Measurements from ENCODE around the gene PLB1.

Gene PLB1

DNA sequence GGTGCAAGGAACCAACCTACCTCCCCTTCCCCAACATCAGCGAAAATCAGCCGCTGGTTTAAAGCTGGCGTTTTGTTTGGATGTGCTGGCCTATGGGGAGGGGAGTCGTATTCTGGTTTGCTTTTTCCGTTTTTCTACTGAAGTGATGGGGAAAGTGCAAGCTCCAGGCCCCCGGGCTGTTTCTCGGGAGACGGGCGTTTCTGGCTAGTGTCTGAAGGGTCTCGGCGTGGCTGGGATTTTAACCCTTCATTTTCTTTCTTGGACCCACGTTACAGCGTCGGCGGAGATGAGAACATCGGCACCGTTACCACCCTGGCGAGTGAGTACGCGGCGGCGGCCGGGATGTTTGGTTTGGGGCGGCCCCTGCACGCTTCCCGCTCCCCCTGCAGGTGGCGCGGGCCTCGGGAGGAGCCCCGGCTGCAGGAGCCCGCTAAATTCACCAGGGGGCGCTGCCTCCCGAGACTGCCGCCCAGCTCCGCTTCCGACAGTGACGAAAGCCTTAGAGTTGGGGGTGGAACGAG, 70.7 kb downstream of the PLB1 start:
- Histone ChIP-seq H3K4me2 (ENCODE audit: low read length) (peak overlapping the region; percentile 80), H3K27me3 (ENCODE audit: control insufficient read depth, insufficient read depth, low read length) (no peaks in the 10 kb centered on the region), H3K4me3 (ENCODE audit: low read depth, low read length) (peak overlapping the region; percentile 65), H3K4me1 (peaks cover 4% of the 10 kb centered on the region), H3K9me3 (ENCODE audit: control insufficient read depth, low read length) (no peaks in the 10 kb centered on the region), H3K27ac (peak overlapping the region; percentile 3), H3K9ac (no peak overlapping the region), H3K79me2 (no peaks in the 10 kb centered on the region), H2AFZ (peak overlapping the region; percentile 96), H3K36me3 (ENCODE audit: control insufficient read depth, insufficient read depth, low read length) (no peaks in the 10 kb centered on the region)
- TF ChIP-seq, protein P1, sequence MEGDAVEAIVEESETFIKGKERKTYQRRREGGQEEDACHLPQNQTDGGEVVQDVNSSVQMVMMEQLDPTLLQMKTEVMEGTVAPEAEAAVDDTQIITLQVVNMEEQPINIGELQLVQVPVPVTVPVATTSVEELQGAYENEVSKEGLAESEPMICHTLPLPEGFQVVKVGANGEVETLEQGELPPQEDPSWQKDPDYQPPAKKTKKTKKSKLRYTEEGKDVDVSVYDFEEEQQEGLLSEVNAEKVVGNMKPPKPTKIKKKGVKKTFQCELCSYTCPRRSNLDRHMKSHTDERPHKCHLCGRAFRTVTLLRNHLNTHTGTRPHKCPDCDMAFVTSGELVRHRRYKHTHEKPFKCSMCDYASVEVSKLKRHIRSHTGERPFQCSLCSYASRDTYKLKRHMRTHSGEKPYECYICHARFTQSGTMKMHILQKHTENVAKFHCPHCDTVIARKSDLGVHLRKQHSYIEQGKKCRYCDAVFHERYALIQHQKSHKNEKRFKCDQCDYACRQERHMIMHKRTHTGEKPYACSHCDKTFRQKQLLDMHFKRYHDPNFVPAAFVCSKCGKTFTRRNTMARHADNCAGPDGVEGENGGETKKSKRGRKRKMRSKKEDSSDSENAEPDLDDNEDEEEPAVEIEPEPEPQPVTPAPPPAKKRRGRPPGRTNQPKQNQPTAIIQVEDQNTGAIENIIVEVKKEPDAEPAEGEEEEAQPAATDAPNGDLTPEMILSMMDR (IDR thresholded peaks at IDR 0.05): peak; percentile 100

DNA sequence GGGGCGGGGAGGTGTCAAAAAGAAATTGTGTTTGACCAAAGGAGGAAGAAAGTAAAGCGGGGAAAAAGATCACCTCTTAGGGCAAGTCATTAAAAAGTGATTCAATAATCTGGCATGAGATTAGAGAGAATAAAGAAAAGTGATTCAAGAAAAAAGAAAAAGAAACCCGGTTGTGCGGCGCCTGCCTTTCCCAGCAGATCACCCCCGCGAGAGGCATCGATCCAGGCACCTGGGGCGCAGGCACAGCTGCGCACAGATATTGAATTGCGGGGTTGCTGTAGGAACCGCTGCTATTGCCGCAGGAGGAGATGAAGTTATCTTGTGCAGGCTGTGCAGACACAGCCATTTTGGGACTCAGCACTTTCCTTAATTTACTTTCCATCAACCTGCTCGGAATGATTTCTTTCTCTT, 71.2 kb downstream of the PLB1 start:
- Histone ChIP-seq H3K4me3 (ENCODE audit: low read depth, low read length) (peak overlapping the region; percentile 65), H2AFZ (peak overlapping the region; percentile 96), H3K4me1 (peaks cover 4% of the 10 kb centered on the region), H3K79me2 (no peaks in the 10 kb centered on the region), H3K9me3 (ENCODE audit: control insufficient read depth, low read length) (no peaks in the 10 kb centered on the region), H3K9ac (no peak overlapping the region), H3K27ac (peak overlapping the region; percentile 3), H3K4me2 (ENCODE audit: low read length) (peak overlapping the region; percentile 80), H3K36me3 (ENCODE audit: control insufficient read depth, insufficient read depth, low read length) (no peaks in the 10 kb centered on the region), H3K27me3 (ENCODE audit: control insufficient read depth, insufficient read depth, low read length) (no peaks in the 10 kb centered on the region)
- TF ChIP-seq, protein P1 (IDR thresholded peaks at IDR 0.05): no peak

DNA sequence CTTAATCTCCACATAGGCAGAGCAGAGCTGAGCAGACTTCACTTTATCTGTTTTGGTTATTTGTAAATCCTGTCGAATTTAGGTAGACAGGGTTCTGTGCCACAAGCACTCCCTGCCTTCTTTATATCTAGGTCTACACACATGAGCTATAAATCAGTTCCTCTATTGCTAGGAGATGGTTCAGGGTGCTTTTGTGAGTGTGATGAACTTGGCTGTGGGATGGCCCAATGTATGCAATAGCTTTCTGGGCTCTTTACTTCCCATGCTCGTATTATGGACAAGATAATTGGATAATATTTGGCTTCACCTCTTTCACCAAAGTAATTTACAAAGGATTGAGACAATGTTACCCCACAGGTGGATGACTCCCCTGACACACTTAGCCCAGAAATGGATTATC, 72.2 kb downstream of the PLB1 start:
- Histone ChIP-seq H3K4me1 (no peaks in the 10 kb centered on the region), H3K4me2 (ENCODE audit: low read length) (no peak overlapping the region), H2AFZ (no peak overlapping the region), H3K9me3 (ENCODE audit: control insufficient read depth, low read length) (no peaks in the 10 kb centered on the region), H3K27me3 (ENCODE audit: control insufficient read depth, insufficient read depth, low read length) (no peaks in the 10 kb centered on the region), H3K36me3 (ENCODE audit: control insufficient read depth, insufficient read depth, low read length) (no peaks in the 10 kb centered on the region), H3K79me2 (no peaks in the 10 kb centered on the region), H3K4me3 (ENCODE audit: low read depth, low read length) (no peak overlapping the region), H3K9ac (no peak overlapping the region), H3K27ac (no peak overlapping the region)
- TF ChIP-seq, protein P1 (IDR thresholded peaks at IDR 0.05): no peak

DNA sequence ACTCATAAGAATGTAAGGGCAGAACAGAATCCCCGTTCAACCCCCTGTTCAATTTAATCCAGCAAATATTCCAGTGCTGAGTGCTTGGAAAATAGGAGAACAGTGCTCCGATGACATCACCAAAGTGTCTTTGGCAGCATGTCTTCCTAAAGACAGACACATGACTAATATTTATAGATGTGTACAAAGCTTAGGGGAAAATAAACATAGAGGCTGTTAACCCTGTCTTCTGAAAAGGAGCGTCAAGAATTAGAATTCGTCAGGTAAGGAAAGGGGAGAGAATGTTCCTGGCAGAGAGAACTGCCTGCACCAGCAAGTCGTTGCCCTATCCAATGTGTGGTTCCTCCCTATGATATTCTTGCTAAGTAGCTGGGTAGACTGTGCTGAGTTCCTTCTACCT, 72.7 kb downstream of the PLB1 start:
- Histone ChIP-seq H3K27me3 (ENCODE audit: control insufficient read depth, insufficient read depth, low read length) (no peaks in the 10 kb centered on the region), H3K4me3 (ENCODE audit: low read depth, low read length) (no peak overlapping the region), H3K79me2 (no peaks in the 10 kb centered on the region), H2AFZ (no peak overlapping the region), H3K9ac (no peak overlapping the region), H3K4me1 (no peaks in the 10 kb centered on the region), H3K27ac (no peak overlapping the region), H3K36me3 (ENCODE audit: control insufficient read depth, insufficient read depth, low read length) (no peaks in the 10 kb centered on the region), H3K4me2 (ENCODE audit: low read length) (no peak overlapping the region), H3K9me3 (ENCODE audit: control insufficient read depth, low read length) (no peaks in the 10 kb centered on the region)
- TF ChIP-seq, protein P1 (IDR thresholded peaks at IDR 0.05): no peak

DNA sequence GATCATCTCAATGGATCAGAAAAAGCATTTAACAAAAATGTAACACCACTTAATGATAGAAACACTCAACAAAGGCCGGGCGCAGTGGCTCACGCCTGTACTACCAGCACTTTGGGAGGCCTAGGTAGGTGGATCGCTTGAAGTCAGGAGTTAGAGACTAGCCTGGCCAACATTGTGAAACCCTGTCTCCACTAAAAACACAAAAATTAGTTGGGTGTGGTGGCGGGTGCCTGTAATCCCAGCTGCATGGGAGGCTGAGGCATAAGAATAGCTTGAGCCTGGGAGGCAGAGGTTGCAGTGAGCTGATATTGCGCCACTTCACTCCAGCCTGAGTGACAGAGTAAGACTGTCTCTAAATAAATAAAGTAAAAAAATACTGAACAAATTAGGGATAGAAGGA, 74.6 kb downstream of the PLB1 start:
- no peak overlapping the region for H3K4me2 ChIP-seq (ENCODE audit: low read length)
- H3K9ac ChIP-seq: no peak overlapping the region
- H3K27ac ChIP-seq: no peak overlapping the region
- no peaks in the 10 kb centered on the region for H3K36me3 ChIP-seq (ENCODE audit: control insufficient read depth, insufficient read depth, low read length)
- H3K9me3 ChIP-seq (ENCODE audit: control insufficient read depth, low read length): no peaks in the 10 kb centered on the region
- H3K4me1 ChIP-seq: no peaks in the 10 kb centered on the region
- no peak overlapping the region for H2AFZ ChIP-seq
- H3K4me3 ChIP-seq (ENCODE audit: low read depth, low read length): no peak overlapping the region
- H3K79me2 ChIP-seq: no peaks in the 10 kb centered on the region
- TF ChIP-seq, protein P1 (IDR thresholded peaks at IDR 0.05): no peak
- no peaks in the 10 kb centered on the region for H3K27me3 ChIP-seq (ENCODE audit: control insufficient read depth, insufficient read depth, low read length)

All from parathyroid adenoma (tissue), 2 donors.